CD14-positive monocyte (primary cell): ENCODE results near the gene EPHA2. TPM values are rescaled to one million over a fixed set of nuclear protein-coding genes. Genes with fewer than 3 reads are reported as not detected.

Source experiments
- DNase-seq, 3 donors: peaks; one replicate each; pipeline ENCODE4 v3.0.0-alpha.2; 2011 to 2022
- H2AFZ ChIP-seq: 2 replicates; pipeline ENCODE4 v1.6.0; 2012; ENCODE audit warnings: mild to moderate bottlenecking, low read depth, low read length, inconsistent platforms; ENCODE audit not compliant: insufficient read depth, poor library complexity, severe bottlenecking
- H3K27ac ChIP-seq, 2 donors: 1 replicate in 1 of 2; 2 replicates in 1 of 2; pipeline ENCODE4 v1.5.1; 2012 to 2013; ENCODE audit warnings: low read length in 2 of 2, control low read depth in 1 of 2, inconsistent platforms in 1 of 2, low read depth in 1 of 2, mild to moderate bottlenecking in 1 of 2
- H3K27me3 ChIP-seq, 2 donors: one replicate each; pipeline versions ENCODE4 v1.6.0 to v1.6.1; 2011 to 2013; ENCODE audit warnings: low read length in 2 of 2; ENCODE audit not compliant: control insufficient read depth in 2 of 2, insufficient read depth in 2 of 2
- H3K36me3 ChIP-seq, 2 donors: replicated peaks in 1 of 2; 1 replicate in 1 of 2; 2 replicates in 1 of 2; pipeline versions ENCODE4 v1.5.1 to v1.6.1; 2012 to 2013; ENCODE audit warnings: low read length in 2 of 2, control low read depth in 1 of 2, inconsistent platforms in 1 of 2, mild to moderate bottlenecking in 1 of 2; ENCODE audit not compliant: insufficient read depth in 2 of 2, control insufficient read depth in 1 of 2
- H3K4me1 ChIP-seq, 2 donors: 1 replicate in 1 of 2; 2 replicates in 1 of 2; pipeline versions ENCODE4 v1.5.1 to v1.6.1; 2012 to 2013; ENCODE audit warnings: low read length in 2 of 2, control low read depth in 1 of 2, inconsistent platforms in 1 of 2, mild to moderate bottlenecking in 1 of 2, moderate library complexity in 1 of 2; ENCODE audit not compliant: insufficient read depth in 2 of 2, control insufficient read depth in 1 of 2
- H3K4me2 ChIP-seq: replicated peaks from 2 replicates; pipeline ENCODE3; 2012; ENCODE audit warnings: low read length, moderate library complexity, mild to moderate bottlenecking; ENCODE audit not compliant: poor library complexity, severe bottlenecking; ENCODE audit errors: extremely low read depth
- H3K4me3 ChIP-seq, 3 experiments: fragments of 200-600 bp in 1 of 3; sonication (generic) in 1 of 3; replicated peaks in 1 of 3; 1 replicate in 2 of 3; 2 replicates in 1 of 3; pipeline ENCODE4 v1.5.1; 2011 to 2013; ENCODE audit warnings: low read length in 3 of 3, mild to moderate bottlenecking in 3 of 3, control low read depth in 2 of 3, low read depth in 2 of 3, inconsistent platforms in 1 of 3, moderate library complexity in 1 of 3
- H3K79me2 ChIP-seq: 2 replicates; pipeline ENCODE4 v1.6.0; 2012; ENCODE audit warnings: mild to moderate bottlenecking, control low read depth, inconsistent platforms, low read length, moderate library complexity; ENCODE audit not compliant: insufficient read depth
- H3K9ac ChIP-seq: 2 replicates; pipeline ENCODE4 v1.6.0; 2017; ENCODE audit warnings: low read length, mild to moderate bottlenecking; ENCODE audit not compliant: insufficient read depth, poor library complexity, severe bottlenecking
- H3K9me3 ChIP-seq, 2 donors: replicated peaks in 1 of 2; 1 replicate in 1 of 2; 2 replicates in 1 of 2; pipeline versions ENCODE4 v1.5.1 to v1.6.1; 2012 to 2013; ENCODE audit warnings: low read length in 2 of 2, control low read depth in 1 of 2; ENCODE audit not compliant: control insufficient read depth in 1 of 2, insufficient read depth in 1 of 2
- H4K20me1 ChIP-seq: 2 replicates; pipeline ENCODE4 v1.6.0; 2012; ENCODE audit warnings: mild to moderate bottlenecking, low read length, control low read depth, moderate library complexity; ENCODE audit not compliant: insufficient read depth
- H3K27ac Mint-ChIP-seq, 7 donors: one replicate each; pipeline ENCODE4 v1.8.0; 2020; ENCODE audit warnings: mild to moderate bottlenecking in 7 of 7, mixed read lengths in 7 of 7, moderate library complexity in 6 of 7, inconsistent platforms in 2 of 7
- H3K27me3 Mint-ChIP-seq, 3 donors: one replicate each; pipeline ENCODE4 v1.8.0; 2021 to 2022; ENCODE audit warnings: low read depth in 3 of 3, mild to moderate bottlenecking in 3 of 3, mixed read lengths in 3 of 3, moderate library complexity in 3 of 3, inconsistent platforms in 1 of 3
- H3K36me3 Mint-ChIP-seq, 2 donors: one replicate each; pipeline ENCODE4 v1.8.0; 2020; ENCODE audit warnings: mixed read lengths in 2 of 2, inconsistent platforms in 1 of 2, mild to moderate bottlenecking in 1 of 2
- H3K4me1 Mint-ChIP-seq: one replicate; pipeline ENCODE4 v1.8.0; 2020; ENCODE audit warnings: mild to moderate bottlenecking, mixed read lengths
- H3K4me3 Mint-ChIP-seq, 2 donors: one replicate each; pipeline ENCODE4 v1.8.0; 2020; ENCODE audit warnings: mild to moderate bottlenecking in 2 of 2, mixed read lengths in 2 of 2, moderate library complexity in 1 of 2
- H3K9me3 Mint-ChIP-seq, 7 donors: one replicate each; pipeline ENCODE4 v1.8.0; 2020 to 2022; ENCODE audit warnings: mixed read lengths in 7 of 7, mild to moderate bottlenecking in 6 of 7, moderate library complexity in 6 of 7, inconsistent platforms in 2 of 7
- WGBS: methylation state at CpG from one replicate; pipeline ENCODE4 v1.1.5; 2013; ENCODE audit warnings: missing lambda C conversion rate; ENCODE audit not compliant: insufficient coverage; 5-methylcytosine and 5-hydroxymethylcytosine counted together
- intact Hi-C, 2 donors: fragments of 100-400 bp; cut with micrococcal nuclease; formaldehyde crosslinking; loops; one replicate each; pipeline versions ENCODE4 v1.15.0 to v1.15.1; 2023
- polyA plus RNA-seq, 3 donors: library from polyadenylated mRNA; depleted of rRNA in 1 of 3; unstranded in 2 of 3; stranded (reverse) in 1 of 3; fragments of 300-500 nt in 2 of 3; fragments of >200 nt in 1 of 3; fragmentation: Illumina TruSeq in 2 of 3; gene quantifications; 1 replicate in 2 of 3; 2 replicates in 1 of 3; pipeline ENCODE4 v1.2.3, GENCODE V29; 2012 to 2021
- TF ChIP-seq, protein P1 (sequence below): fragments of 200-600 bp; IDR thresholded peaks from one replicate; pipeline ENCODE4 v1.8.0; 2022; ENCODE audit warnings: antibody characterized with exemption, mild to moderate bottlenecking

EPHA2 gene
- polyA plus RNA-seq, 3 donors, result 0.03 TPM; not detected in 2

- Histone ChIP-seq H3K27me3 (no peaks in the 10 kb centered on the region), H3K4me1 (no peaks in the 10 kb centered on the region), H3K9me3 (no peaks in the 10 kb centered on the region), H3K36me3 (no peaks in the 10 kb centered on the region), H4K20me1 (no peaks in the 10 kb centered on the region), H3K4me3 (no peak overlapping the region), H2AFZ (no peak overlapping the region), H3K4me2 (no peak overlapping the region), H3K27ac (no peak overlapping the region), H3K79me2 (no peaks in the 10 kb centered on the region), H3K9ac (no peak overlapping the region)
- Mint-ChIP-seq H3K27me3 (peaks cover 12 to 21% (median 20%) of the 10 kb centered on the region in 3 donors), H3K36me3 (no peaks in the 10 kb centered on the region), H3K4me3 (no peak overlapping the region), H3K9me3 (peaks cover 0 to 2% (median 0%) of the 10 kb centered on the region in 7 donors), H3K27ac (no peak overlapping the region), H3K4me1 (peaks cover 2% of the 10 kb centered on the region)
- TF ChIP-seq, protein P1, sequence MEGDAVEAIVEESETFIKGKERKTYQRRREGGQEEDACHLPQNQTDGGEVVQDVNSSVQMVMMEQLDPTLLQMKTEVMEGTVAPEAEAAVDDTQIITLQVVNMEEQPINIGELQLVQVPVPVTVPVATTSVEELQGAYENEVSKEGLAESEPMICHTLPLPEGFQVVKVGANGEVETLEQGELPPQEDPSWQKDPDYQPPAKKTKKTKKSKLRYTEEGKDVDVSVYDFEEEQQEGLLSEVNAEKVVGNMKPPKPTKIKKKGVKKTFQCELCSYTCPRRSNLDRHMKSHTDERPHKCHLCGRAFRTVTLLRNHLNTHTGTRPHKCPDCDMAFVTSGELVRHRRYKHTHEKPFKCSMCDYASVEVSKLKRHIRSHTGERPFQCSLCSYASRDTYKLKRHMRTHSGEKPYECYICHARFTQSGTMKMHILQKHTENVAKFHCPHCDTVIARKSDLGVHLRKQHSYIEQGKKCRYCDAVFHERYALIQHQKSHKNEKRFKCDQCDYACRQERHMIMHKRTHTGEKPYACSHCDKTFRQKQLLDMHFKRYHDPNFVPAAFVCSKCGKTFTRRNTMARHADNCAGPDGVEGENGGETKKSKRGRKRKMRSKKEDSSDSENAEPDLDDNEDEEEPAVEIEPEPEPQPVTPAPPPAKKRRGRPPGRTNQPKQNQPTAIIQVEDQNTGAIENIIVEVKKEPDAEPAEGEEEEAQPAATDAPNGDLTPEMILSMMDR, result no peak
- WGBS, result 22% methylated on average over 5 of the region's 16 CpGs
- DNase-seq, result no peak
- intact Hi-C loops, result no loop called here
These were observed 14.1 kb downstream of the EPHA2 start for GRCh38 chr1:16141573-16142336.

- intact Hi-C loops, result no loop called here
- H3K36me3 ChIP-seq, result no peaks in the 10 kb centered on the region
- no peak overlapping the region for H3K4me2 ChIP-seq
- Mint-ChIP-seq H3K9me3 (no peaks in the 10 kb centered on the region), H3K4me3 (no peak overlapping the region), H3K36me3 (no peaks in the 10 kb centered on the region), H3K4me1 (peaks cover 4% of the 10 kb centered on the region), H3K27me3 (peaks cover 10 to 16% (median 16%) of the 10 kb centered on the region in 3 donors), H3K27ac (no peak overlapping the region)
- no peaks in the 10 kb centered on the region for H3K9me3 ChIP-seq
- TF ChIP-seq, protein P1, result no peak
- H3K4me1 ChIP-seq, result no peaks in the 10 kb centered on the region
- no peaks in the 10 kb centered on the region for H3K79me2 ChIP-seq
- no peaks in the 10 kb centered on the region for H4K20me1 ChIP-seq
- H3K27me3 ChIP-seq, result no peaks in the 10 kb centered on the region
- DNase-seq, result no peak
- no peak overlapping the region for H3K4me3 ChIP-seq
- no peak overlapping the region for H3K9ac ChIP-seq
- H2AFZ ChIP-seq, result no peak overlapping the region
- WGBS, result 96% methylated on average over 3 of the region's 7 CpGs
- H3K27ac ChIP-seq, result no peak overlapping the region
These were observed 15.7 kb downstream of the EPHA2 start for GRCh38 chr1:16140068-16140596.
